ENCODE results near the gene DEXI.
"Not testable (repeated sequence)": the region's sequence is repeated elsewhere in the genome, so short reads cannot be mapped to it uniquely, and the experiment has no call there.

DEXI gene

GRCh38 chr16:10925285-10925684 is 17.0 kb downstream of the DEXI start:
- DNase-seq, result not testable (repeated sequence)

GRCh38 chr16:10923650-10924214 is 18.5 kb downstream of the DEXI start:
- no peak for DNase-seq

- DNase-seq, result no peak
Measured at GRCh38 chr16:10923146-10923649, 19.1 kb downstream of the DEXI start.

GRCh38 chr16:10922328-10923145 is 19.7 kb downstream of the DEXI start:
- no peak for DNase-seq

GRCh38 chr16:10921536-10922327 is 20.5 kb downstream of the DEXI start:
- DNase-seq, result no peak

GRCh38 chr16:10920726-10921427 is 21.4 kb downstream of the DEXI start:
- no peak for DNase-seq

- DNase-seq, result no peak
Measured at GRCh38 chr16:10919003-10919351, 23.3 kb downstream of the DEXI start.

GRCh38 chr16:10918294-10919002 is 23.8 kb downstream of the DEXI start:
- peak; percentile 52 for DNase-seq

- no peak for DNase-seq
Measured at GRCh38 chr16:10916534-10916933, 25.7 kb downstream of the DEXI start.

GRCh38 chr16:10911267-10911666 is 31.0 kb downstream of the DEXI start:
- no peak for DNase-seq

GRCh38 chr16:10907757-10908045 is 34.6 kb downstream of the DEXI start:
- DNase-seq, result no peak

GRCh38 chr16:10906914-10907756 is 35.1 kb downstream of the DEXI start:
- no peak for DNase-seq

- no peak for DNase-seq
Measured at GRCh38 chr16:10906482-10906881, 35.8 kb downstream of the DEXI start.

GRCh38 chr16:10902999-10903398 is 39.3 kb downstream of the DEXI start:
- no peak for DNase-seq

- DNase-seq, result no peak
Measured at GRCh38 chr16:10897134-10897533, 45.1 kb downstream of the DEXI start.

- no peak for DNase-seq
Measured at GRCh38 chr16:10896723-10897122, 45.5 kb downstream of the DEXI start.

GRCh38 chr16:10896165-10896564 is 46.1 kb downstream of the DEXI start:
- DNase-seq, result no peak

- DNase-seq, result no peak
Measured at GRCh38 chr16:10895053-10895946, 47.0 kb downstream of the DEXI start.

GRCh38 chr16:10892782-10893318 is 49.4 kb downstream of the DEXI start:
- no peak for DNase-seq

GRCh38 chr16:10889855-10890254 is 52.4 kb downstream of the DEXI start:
- DNase-seq, result no peak

All from DMS79 (cell line).